A673 (cell line): ENCODE results near the gene MDGA2.

ENCODE experiments used
- EZH2 ChIP-seq: fragments of 200-600 bp; sonication (generic); IDR thresholded peaks from 2 replicates; pipeline ENCODE4 v1.6.1; 2017; ENCODE audit warnings: borderline replicate concordance, low read depth, mild to moderate bottlenecking, mixed read lengths, antibody characterized with exemption, low read length; ENCODE audit not compliant: poor library complexity, severe bottlenecking
- TF ChIP-seq, protein P1 (sequence below): fragments of 300-800, 200-600 bp; sonication (generic); conservative IDR thresholded peaks from 2 replicates; pipeline ENCODE4 v1.5.1; 2017; ENCODE audit warnings: low read depth, mild to moderate bottlenecking, antibody characterized with exemption, low read length, moderate library complexity, mixed read lengths

GRCh38 chr14:47273939-47274338 is 401.5 kb downstream of the MDGA2 start:
- TF ChIP-seq, protein P1, sequence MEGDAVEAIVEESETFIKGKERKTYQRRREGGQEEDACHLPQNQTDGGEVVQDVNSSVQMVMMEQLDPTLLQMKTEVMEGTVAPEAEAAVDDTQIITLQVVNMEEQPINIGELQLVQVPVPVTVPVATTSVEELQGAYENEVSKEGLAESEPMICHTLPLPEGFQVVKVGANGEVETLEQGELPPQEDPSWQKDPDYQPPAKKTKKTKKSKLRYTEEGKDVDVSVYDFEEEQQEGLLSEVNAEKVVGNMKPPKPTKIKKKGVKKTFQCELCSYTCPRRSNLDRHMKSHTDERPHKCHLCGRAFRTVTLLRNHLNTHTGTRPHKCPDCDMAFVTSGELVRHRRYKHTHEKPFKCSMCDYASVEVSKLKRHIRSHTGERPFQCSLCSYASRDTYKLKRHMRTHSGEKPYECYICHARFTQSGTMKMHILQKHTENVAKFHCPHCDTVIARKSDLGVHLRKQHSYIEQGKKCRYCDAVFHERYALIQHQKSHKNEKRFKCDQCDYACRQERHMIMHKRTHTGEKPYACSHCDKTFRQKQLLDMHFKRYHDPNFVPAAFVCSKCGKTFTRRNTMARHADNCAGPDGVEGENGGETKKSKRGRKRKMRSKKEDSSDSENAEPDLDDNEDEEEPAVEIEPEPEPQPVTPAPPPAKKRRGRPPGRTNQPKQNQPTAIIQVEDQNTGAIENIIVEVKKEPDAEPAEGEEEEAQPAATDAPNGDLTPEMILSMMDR, result no peak
- no peak for TF ChIP-seq EZH2
